NCI-H524 (cell line): ENCODE data around the gene SHISA9.

Experiments used
- DNase-seq, 2 experiments: peaks; one replicate each; lab custom pipeline; 2025; lab: John Stamatoyannopoulos, UW

The SHISA9 gene

GRCh38 chr16:13269905-13270528 is 368.6 kb downstream of the SHISA9 start:
- DNase-seq = no peak

DNA sequence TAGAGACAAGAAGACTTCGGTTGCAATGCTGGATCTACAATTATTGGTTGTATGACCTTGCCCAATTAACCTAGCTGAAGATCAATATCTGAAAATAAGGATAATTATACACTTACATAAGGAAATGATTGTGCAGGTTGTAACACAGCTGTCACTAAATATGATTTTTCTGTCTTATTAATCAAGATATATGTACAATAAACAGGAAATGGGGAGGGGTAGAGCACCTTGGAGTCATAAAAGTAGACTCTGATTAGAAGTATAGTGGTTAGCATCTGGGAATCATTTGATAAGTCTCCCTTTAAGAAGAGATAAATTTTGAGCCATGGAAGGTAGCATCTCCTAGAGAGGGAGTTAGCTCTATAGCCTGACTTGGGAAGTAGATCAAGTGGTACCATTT is 369.2 kb downstream of the SHISA9 start:
- DNase-seq = no peak

DNA sequence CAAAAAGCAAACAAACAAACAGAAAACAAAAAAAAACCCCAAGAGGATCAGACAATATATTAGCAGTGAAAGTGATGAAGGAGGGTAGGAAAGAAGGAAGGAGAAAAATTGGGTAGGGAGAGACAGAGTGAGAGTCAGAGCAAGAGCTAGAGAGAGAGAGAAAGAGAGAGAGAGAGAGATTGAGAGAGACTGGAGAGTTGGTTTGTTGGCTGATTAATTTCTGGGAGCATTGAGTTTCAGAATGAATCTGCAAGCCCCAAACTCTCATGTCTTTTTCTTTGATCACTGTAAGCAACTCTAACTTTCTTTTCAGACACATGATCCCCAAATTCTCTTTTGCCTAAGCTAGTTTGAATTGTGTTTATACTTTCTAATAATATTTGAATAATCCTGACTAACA is 388.1 kb downstream of the SHISA9 start:
- no peak for DNase-seq
